Peyer's patch (tissue), 4 donors: ENCODE data around the gene ARL6IP4. TPM values are rescaled to one million over a fixed set of nuclear protein-coding genes. Genes with fewer than 3 reads are reported as not detected.
A peak's percentile ranks its signal among the peaks of the same experiment; 100 is the strongest.

Experiments used
- DNase-seq, 3 donors: peaks; one replicate each; pipeline ENCODE4 v3.0.0-alpha.2; 2017 to 2019
- H3K27ac ChIP-seq, 4 donors: fragments of 200-600 bp; sonication (generic); one replicate each; pipeline ENCODE4 v1.5.1; 2016 to 2019
- H3K27me3 ChIP-seq, 2 donors: fragments of 200-600 bp; sonication (generic); one replicate each; pipeline ENCODE4 v1.5.1; 2019
- H3K36me3 ChIP-seq, 3 donors: fragments of 200-600 bp; sonication (generic); one replicate each; pipeline ENCODE4 v1.5.1; 2016 to 2019
- H3K4me1 ChIP-seq, 4 donors: fragments of 200-600 bp; sonication (generic); one replicate each; pipeline ENCODE4 v1.5.1; 2016 to 2019
- H3K4me3 ChIP-seq, 4 donors: fragments of 200-600 bp; sonication (generic); 1 replicate in 3 of 4; 2 replicates in 1 of 4; pipeline ENCODE4 v1.5.1; 2016 to 2019; ENCODE audit warnings: mild to moderate bottlenecking in 1 of 4
- H3K9me3 ChIP-seq, 4 donors: fragments of 200-600 bp; sonication (generic); one replicate each; pipeline ENCODE4 v1.5.1; 2016 to 2019; ENCODE audit warnings: mild to moderate bottlenecking in 1 of 4
- POLR2A ChIP-seq, 2 donors: fragments of 450-650 bp; IDR thresholded peaks; one replicate each; pipeline ENCODE4 v1.5.1; 2017; ENCODE audit warnings: antibody characterized with exemption in 2 of 2, mild to moderate bottlenecking in 2 of 2, moderate library complexity in 2 of 2
- total RNA-seq, 4 donors: library from RNA; depleted of rRNA; stranded (reverse); fragments of >200 nt; gene quantifications; one replicate each; pipeline ENCODE4 v1.1.0, GENCODE V29; 2016
- TF ChIP-seq, protein P1 (sequence below), 6 experiments: fragments of 450-650 bp in 4 of 6; fragments of 200-600 bp in 2 of 6; sonication (generic) in 1 of 6; IDR thresholded peaks; one replicate each; pipeline ENCODE4 v1.5.1; 2017 to 2019; ENCODE audit warnings: antibody characterized with exemption in 6 of 6, mild to moderate bottlenecking in 3 of 6, moderate library complexity in 1 of 6

Gene ARL6IP4
- total RNA-seq, 4 donors from 2014 or later = 155 to 216 (median 180) TPM

DNA sequence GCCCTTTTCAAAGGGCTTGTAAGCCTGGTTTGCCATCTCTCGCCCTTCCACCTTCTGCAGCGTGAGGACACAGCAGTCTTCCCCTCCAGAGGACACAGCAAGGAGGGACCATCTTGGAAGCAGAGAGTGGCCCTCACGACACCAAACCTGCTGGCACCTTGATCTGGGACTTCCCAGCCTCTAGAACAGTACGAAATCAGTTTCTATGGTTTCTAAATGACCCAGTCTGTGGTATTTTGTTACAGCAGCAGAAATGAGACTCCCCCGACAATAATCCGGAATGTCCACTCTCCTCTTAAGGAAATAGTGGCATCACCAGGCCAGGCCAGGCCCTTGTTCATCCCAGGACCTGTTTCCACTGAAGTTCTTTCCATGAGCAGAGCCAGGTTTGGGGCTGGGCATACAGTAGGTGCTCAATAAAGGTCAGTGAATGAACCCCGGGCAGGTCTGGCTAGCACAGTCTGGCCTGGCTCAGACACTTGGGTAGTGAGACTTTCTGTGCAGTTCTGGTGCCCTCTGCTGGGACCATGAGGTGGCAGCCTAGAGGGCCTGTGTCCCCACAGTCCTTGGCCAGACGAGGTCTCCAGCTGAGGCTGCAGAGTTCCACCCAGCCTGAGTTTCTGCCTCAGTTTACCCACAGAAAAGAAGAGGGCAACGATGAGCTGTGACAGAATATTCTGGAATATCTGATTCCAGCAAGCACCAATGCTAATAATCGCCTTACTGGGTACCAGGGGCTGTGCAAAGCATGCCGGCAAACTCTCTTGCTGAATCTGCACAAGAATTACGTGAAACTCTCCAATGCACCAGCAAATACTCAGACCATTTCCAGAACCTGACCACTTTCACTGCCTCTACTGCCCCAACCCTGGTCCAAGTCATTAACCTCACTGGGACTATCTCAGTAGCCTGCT, 28.2 kb upstream of the ARL6IP4 start:
- Histone ChIP-seq H3K27me3 (no peaks in the 10 kb centered on the region), H3K36me3 (no peaks in the 10 kb centered on the region), H3K4me1 (peaks cover 0 to 22% (median 5%) of the 10 kb centered on the region in 4 donors), H3K27ac (peak overlapping the region in 3 of 4 donors; percentile 44 to 80 (median 51)), H3K9me3 (no peaks in the 10 kb centered on the region), H3K4me3 (no peak overlapping the region)
- peak in 1 of 2 donors; percentile 15 for TF ChIP-seq POLR2A (IDR thresholded peaks at IDR 0.05)
- TF ChIP-seq, protein P1, sequence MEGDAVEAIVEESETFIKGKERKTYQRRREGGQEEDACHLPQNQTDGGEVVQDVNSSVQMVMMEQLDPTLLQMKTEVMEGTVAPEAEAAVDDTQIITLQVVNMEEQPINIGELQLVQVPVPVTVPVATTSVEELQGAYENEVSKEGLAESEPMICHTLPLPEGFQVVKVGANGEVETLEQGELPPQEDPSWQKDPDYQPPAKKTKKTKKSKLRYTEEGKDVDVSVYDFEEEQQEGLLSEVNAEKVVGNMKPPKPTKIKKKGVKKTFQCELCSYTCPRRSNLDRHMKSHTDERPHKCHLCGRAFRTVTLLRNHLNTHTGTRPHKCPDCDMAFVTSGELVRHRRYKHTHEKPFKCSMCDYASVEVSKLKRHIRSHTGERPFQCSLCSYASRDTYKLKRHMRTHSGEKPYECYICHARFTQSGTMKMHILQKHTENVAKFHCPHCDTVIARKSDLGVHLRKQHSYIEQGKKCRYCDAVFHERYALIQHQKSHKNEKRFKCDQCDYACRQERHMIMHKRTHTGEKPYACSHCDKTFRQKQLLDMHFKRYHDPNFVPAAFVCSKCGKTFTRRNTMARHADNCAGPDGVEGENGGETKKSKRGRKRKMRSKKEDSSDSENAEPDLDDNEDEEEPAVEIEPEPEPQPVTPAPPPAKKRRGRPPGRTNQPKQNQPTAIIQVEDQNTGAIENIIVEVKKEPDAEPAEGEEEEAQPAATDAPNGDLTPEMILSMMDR (IDR thresholded peaks at IDR 0.05) = peak; percentile 55 to 97 (median 90)
- peak; percentile 74 to 92 (median 84) for DNase-seq

DNA sequence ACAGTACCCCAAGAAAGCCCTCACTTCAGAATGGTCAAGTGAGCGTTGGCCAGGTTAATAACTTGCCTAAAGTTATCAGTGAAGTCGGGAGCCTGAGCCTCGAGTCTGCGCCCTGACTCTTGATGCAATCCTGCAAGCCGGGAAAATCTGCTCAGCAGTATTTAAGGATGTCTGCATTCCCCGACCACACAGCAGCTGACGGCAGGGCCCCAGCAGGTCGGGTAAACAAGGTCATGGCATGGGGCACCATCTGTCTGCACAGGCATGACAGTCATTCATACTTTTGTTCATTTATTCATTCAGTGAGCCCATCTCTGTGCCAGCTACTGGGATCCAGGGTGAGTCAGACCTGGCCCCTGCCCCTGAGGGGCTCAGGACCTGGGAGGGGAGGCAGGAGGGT, 25.3 kb upstream of the ARL6IP4 start:
- Histone ChIP-seq H3K4me1 (peaks cover 0 to 16% (median 3%) of the 10 kb centered on the region in 4 donors), H3K36me3 (peaks cover 0 to 11% (median 0%) of the 10 kb centered on the region in 3 donors), H3K27ac (no peak overlapping the region), H3K27me3 (no peaks in the 10 kb centered on the region), H3K4me3 (no peak overlapping the region), H3K9me3 (no peaks in the 10 kb centered on the region)
- no peak for DNase-seq
- TF ChIP-seq POLR2A (IDR thresholded peaks at IDR 0.05) = no peak
- TF ChIP-seq, protein P1 (IDR thresholded peaks at IDR 0.05) = no peak

DNA sequence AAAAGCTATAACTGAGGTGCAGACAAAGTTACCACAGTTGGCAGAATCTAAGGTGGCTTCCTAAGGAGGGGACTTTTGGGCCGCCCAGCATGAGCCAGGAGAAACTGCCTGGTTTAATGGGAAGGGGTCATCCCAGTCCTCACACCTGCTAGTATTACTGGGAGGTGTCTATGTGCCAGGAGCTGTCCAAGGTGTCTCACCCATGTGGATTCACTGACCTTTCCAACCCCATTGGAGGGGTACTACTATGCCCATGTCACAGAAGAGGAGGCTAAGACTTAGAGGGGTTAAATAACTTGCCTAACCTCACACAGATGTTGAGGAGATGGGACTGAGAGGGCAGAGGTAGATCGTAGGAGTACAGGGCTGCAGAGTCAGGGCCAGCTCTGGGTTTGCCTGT, 24.4 kb upstream of the ARL6IP4 start:
- no peak overlapping the region for H3K27ac ChIP-seq

DNA sequence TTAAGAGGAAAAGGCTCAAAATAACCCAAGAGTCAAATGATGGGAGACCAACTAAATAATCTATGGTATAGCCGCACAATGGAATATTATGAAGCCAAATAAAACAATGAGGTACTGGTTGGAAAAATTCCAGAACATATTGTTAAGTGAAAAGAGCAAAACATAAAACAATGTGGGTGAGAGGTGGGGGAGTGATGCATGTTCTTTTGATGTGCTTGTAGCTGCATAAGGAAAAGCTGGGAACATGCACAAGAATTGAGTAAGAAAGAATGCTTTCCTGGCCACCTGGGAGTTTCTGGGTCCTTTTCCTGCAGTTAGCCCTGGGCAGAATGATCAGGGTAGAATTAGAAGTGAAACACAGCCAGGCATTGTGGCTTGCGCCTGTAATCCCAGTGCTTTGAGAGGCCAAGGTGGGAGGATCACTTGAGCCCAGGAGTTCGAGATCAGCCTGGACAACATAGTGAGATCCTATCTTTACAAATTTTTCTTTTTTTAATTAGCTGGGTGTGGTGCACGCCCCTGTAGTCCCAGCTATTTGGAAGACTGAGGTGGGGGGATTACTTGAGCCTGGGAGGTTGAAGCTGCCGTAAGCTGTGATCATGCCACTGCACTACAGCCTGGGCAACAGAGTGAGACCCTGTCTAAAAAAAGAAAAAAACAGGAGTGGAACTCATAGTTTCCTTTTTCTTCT, 22.1 kb upstream of the ARL6IP4 start:
- TF ChIP-seq, protein P1 (IDR thresholded peaks at IDR 0.05) = no peak
- no peak for TF ChIP-seq POLR2A (IDR thresholded peaks at IDR 0.05)
- Histone ChIP-seq H3K9me3 (no peaks in the 10 kb centered on the region), H3K4me1 (peaks cover 0 to 16% (median 6%) of the 10 kb centered on the region in 4 donors), H3K36me3 (peaks cover 0 to 12% (median 0%) of the 10 kb centered on the region in 3 donors), H3K4me3 (no peak overlapping the region), H3K27me3 (no peaks in the 10 kb centered on the region), H3K27ac (no peak overlapping the region)
- no peak for DNase-seq

More for the DNA sequence above, 24.4 kb upstream of the ARL6IP4 start:
- TF ChIP-seq POLR2A (IDR thresholded peaks at IDR 0.05) = no peak
- TF ChIP-seq, protein P1 (IDR thresholded peaks at IDR 0.05) = no peak
- no peak overlapping the region for H3K4me3 ChIP-seq
- H3K4me1 ChIP-seq = peaks cover 0 to 9% (median 3%) of the 10 kb centered on the region in 4 donors
- DNase-seq = no peak
- no peaks in the 10 kb centered on the region for H3K9me3 ChIP-seq
- no peaks in the 10 kb centered on the region for H3K27me3 ChIP-seq
- peaks cover 0 to 12% (median 0%) of the 10 kb centered on the region in 3 donors for H3K36me3 ChIP-seq

DNA sequence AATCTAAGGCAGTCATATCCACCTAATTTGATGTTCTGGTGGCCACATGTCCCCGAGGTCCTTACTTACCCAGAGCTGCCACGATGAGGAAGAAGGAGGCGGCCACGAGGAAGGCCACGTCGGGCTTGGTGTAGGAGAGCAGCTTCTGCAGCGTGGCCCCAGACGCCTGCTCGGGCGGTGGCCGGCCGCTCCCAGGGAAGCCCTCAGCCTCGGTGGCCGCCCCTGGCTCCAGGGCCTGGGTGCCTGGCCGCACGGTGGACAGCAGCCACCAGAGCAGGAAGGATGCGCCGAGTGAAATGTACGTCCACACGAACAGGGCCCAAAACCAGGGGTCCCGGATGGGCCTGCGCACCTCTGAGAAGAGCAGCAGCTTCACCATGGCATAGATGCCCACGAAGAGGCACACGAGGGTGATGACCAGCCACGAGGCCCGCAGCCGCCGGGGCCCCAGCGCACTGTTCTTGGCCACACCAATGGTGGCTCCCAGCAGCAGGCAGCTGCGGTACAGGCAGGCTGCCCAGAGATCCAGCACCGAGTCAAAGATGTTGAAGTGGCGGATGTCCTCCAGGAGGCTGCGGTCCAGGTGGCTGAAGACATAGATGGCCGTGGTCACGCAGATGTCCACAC, 20.8 kb upstream of the ARL6IP4 start:
- Histone ChIP-seq H3K9me3 (no peaks in the 10 kb centered on the region), H3K4me3 (no peak overlapping the region), H3K27ac (no peak overlapping the region), H3K27me3 (no peaks in the 10 kb centered on the region), H3K4me1 (peaks cover 0 to 26% (median 6%) of the 10 kb centered on the region in 4 donors), H3K36me3 (peaks cover 0 to 12% (median 0%) of the 10 kb centered on the region in 3 donors)
- no peak for TF ChIP-seq POLR2A (IDR thresholded peaks at IDR 0.05)
- TF ChIP-seq, protein P1 (IDR thresholded peaks at IDR 0.05) = no peak
- no peak for DNase-seq
